SHP77 (cell line): ENCODE data around the gene DNAJC4.

Source experiments
- DNase-seq, 2 experiments: peaks; one replicate each; lab custom pipeline; 2025; lab: John Stamatoyannopoulos, UW

The DNAJC4 gene

GRCh38 chr11:64276653-64277431 is 46.5 kb downstream of the DNAJC4 start:
- no peak for DNase-seq

DNA sequence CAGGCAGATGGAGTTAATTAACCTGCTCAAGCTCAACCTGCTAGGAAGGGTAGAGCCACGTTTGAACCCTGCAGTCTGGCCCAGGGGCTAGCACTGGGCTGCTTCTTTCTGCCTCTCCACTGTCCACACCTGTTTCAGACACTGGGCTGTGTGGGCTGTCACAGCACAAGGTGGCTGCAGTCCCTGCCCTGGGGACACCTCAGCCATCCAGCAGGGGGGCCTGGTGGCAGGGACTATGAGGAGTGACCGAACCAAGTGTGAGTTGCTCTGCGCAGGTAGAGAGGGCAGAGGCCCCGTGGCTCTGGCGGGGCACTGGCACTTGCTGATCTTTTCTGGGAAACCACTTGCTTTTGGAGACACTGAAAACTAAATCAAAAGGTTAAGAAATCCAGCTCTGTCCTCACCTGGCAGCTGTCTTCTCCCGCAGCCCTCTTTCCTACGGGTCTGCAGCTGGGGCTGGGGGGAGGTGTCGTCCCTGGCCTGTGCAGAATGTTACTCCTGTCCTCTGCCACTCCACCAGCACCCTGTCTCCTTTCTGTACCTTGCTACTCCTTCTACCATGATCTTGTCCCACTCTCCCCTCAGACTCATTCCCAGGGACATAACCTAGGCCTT is 48.3 kb downstream of the DNAJC4 start:
- DNase-seq = no peak

GRCh38 chr11:64281957-64282770 is 51.8 kb downstream of the DNAJC4 start:
- DNase-seq = no peak

- no peak for DNase-seq
These were observed 52.7 kb downstream of the DNAJC4 start for GRCh38 chr11:64283092-64283491.
